ENCODE data around the gene DEGS2. TPM values are rescaled to one million over a fixed set of nuclear protein-coding genes. Genes with fewer than 3 reads are reported as not detected.

DEGS2 gene
- total RNA-seq, 1 experiment from 2014 or later, result not detected

DNA sequence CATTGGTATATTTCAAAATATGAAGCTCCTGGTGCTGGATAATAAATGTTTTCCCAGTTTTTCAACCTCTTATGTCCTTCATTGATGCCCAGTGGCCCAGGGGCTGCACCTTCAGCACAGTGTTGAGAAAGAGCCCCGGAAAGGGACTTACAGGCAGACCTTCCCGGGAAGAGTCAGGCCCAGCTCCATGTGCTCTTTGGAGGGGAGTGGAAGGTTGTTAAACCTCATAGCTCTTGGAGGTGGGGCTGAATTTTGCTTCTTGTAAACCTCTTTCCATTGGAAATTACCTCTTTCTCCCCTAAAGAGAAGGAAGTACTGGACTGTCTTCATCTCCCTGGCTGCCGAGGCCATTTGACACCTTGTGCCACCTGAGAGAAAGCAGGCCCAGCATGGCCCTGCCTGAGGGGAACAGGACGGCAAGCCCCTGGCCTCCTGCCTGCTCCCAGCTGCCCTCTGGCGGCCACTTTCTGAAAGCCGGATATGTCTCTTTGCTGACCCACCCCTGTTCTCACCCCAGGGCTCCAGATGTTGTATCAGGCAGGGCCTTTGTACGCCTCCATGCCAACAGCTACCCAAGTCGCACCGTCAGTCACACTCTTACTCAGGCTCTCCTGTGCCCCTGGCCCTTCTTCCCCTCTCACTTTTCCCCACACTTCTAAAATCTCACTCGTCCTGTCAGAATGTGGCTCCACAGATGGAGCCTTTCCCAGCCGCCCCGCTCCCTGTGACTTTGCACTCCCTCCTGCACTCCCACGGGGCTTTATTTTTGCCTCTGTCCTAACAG is 51.2 kb downstream of the DEGS2 start:
- no peaks in the 10 kb centered on the region for H3K9me3 ChIP-seq (replicated peaks)
- peak; percentile 73 to 84 for DNase-seq
- H3K4me1 ChIP-seq, result no peaks in the 10 kb centered on the region
- H3K36me3 ChIP-seq, result no peaks in the 10 kb centered on the region
- no peak overlapping the region for H3K4me3 ChIP-seq
- no peak overlapping the region for H3K27ac ChIP-seq
- H3K27me3 ChIP-seq, result no peaks in the 10 kb centered on the region

DNA sequence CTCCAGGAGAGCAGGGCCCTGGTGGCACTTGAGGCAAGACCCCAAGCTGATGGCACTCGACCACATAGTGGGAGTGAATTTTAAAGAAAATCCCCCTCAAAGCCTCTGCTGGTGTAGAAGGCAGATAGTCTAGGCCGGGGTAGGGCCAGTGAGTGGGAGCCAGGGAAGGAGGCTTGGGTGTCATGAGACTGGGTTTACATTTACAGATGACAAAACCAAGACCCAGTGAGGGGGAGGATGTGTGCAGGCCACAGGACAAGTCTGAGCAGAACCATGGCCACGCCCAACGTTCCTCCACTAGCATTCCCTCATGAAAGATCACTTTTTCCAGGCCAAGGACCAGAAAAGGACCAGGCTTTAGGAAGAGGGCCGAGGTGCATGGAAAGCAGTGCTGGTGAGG is 52.2 kb downstream of the DEGS2 start:
- Histone ChIP-seq H3K27ac (no peak overlapping the region), H3K27me3 (no peaks in the 10 kb centered on the region)
- DNase-seq, result no peak

DNA sequence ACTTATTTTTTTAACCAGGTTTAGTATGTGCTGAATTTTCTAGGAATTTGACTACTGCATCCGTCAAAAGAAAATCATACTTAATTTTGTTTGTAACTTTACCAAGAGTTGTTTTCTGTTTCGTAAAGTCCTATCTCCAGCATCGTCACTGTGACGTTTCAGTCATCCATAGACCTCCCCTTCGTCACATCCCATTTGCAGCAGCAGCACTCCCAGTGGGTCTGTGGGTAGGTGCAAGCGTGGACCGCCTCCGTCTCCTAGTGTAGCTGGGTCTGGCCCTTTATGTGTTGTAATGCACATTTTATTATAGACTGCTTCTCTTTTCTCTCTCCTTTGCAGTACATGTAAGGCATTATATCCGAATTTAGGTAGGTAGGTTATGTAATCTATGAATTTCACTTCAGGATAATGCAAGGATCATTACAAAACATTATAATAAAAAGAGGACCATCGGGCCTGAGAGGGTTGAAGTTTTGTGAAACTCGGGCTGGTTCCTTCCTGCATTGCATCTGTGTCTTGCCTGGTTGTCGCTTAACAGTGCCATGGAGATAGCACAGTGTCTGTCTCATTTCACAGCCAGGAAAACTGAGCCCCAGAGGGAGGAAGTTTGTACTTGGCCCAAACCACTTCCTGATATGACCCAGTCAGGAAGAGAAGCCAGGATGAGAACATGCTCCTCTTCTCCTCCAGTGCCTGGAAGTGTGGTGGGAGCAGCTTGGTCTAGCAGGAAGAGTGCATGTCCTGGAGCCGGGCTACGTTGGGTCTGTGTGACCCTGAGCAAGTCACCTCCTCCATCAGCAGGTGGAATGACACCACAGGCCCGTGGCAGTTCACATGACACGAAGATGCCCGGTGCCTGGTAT is 53.0 kb downstream of the DEGS2 start:
- DNase-seq, result no peak
- no peaks in the 10 kb centered on the region for H3K27me3 ChIP-seq
- no peaks in the 10 kb centered on the region for H3K36me3 ChIP-seq
- no peaks in the 10 kb centered on the region for H3K4me1 ChIP-seq
- H3K4me3 ChIP-seq, result no peak overlapping the region
- H3K27ac ChIP-seq, result no peak overlapping the region
- no peaks in the 10 kb centered on the region for H3K9me3 ChIP-seq (replicated peaks)

More for the DNA sequence above, 52.2 kb downstream of the DEGS2 start:
- H3K36me3 ChIP-seq, result no peaks in the 10 kb centered on the region
- H3K4me3 ChIP-seq, result no peak overlapping the region
- no peaks in the 10 kb centered on the region for H3K4me1 ChIP-seq
- H3K9me3 ChIP-seq (replicated peaks), result no peaks in the 10 kb centered on the region

DNA sequence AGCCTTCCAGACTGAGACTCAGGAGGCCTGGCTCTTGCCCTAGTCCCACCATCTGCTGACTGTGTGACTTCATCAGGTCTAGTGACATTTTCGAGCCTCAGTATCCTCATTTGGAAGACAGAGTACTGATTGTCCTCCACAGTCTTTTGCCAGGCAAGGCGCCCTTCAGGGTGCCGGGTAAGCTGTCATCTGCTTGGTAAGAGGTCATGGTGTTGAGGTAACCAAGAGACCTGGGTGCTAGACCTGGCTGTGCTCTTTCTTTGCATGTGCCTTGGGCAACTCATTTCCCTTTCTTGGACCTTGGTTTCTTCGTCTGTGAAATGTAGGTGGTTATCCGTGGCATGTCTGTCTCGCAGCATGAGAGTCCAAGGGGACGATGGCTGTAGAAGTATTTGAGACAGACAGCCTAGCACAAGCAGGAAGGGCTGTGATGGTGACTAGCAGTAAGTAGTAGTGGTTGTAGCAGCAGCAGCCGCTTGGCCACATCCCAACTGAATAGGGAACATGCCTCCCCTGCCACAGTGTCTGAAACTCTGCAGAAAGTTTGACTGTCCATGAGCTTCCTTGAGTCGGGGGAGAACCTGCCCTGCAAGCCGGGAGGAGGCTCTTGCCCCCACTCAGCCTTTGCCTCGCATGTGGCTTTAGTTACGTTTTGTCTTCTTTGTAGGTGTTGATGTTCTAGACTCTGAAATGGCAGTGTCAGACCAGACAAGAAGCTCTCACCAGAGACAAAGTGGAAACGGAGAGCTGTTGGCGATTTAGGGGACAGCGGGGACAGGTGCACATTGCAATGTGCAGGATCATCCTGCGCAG is 53.9 kb downstream of the DEGS2 start:
- Histone ChIP-seq H3K4me3 (no peak overlapping the region), H3K27ac (no peak overlapping the region), H3K36me3 (no peaks in the 10 kb centered on the region), H3K4me1 (no peaks in the 10 kb centered on the region), H3K9me3 (replicated peaks) (no peaks in the 10 kb centered on the region), H3K27me3 (no peaks in the 10 kb centered on the region)
- no peak for DNase-seq

DNA sequence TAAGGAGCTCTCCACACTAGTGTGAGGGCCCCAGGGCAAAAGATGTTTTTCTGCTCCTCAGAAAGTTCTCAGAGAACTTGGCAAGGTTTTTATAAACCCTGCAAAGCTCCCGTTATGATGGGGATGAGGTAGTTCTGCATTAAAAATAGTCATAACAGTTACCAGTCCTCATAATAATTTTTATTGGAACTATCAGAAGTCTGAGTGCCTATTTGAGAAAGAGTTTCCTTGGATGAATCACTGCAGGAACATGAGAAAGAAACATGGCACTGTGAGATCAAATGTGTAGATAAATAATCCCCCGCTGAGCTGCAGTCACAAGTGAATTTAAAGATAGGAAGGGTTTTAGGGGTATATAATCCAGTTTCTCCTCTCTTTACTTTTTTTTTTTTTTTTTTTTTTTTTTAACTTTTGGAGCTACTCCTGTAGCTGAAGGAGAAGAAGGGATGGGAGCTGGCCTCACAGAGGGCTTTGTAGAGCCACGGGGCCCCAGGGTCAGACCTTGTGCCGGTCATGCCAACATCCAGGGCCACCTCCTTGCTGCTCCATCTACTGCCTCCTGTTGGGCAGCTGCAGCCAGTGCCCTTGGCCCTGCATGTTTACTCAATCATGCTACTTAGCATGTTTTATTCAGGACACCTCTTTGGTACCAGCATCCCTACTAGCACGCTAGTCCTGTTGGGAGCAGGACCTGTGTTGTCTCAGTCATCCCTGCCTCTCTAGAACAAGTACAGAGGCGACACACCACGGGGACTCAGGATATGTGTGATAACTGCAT is 54.7 kb downstream of the DEGS2 start:
- Histone ChIP-seq H3K27me3 (no peaks in the 10 kb centered on the region), H3K4me1 (no peaks in the 10 kb centered on the region), H3K9me3 (replicated peaks) (no peaks in the 10 kb centered on the region), H3K27ac (no peak overlapping the region), H3K36me3 (no peaks in the 10 kb centered on the region), H3K4me3 (no peak overlapping the region)
- DNase-seq, result no peak

DNA sequence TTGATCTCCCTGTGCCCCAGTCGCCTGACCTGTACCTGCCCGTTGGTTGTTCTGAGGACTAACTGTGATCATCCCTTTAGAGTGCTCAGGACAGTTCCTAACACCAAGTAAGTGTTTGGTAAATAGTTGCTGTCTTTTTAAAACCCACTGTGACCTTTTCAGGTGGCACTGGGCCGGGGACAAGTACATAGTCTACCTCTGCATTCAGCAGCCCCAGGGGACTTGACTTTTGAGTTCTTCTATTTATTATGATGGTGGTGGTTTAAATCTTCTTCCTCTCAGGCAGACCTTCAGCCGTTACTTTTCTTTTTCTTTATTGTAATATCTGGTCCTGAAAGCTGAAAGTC is 55.5 kb downstream of the DEGS2 start:
- Histone ChIP-seq H3K36me3 (peaks cover 2% of the 10 kb centered on the region; the same call in 1 of the 2 replicates), H3K27me3 (no peaks in the 10 kb centered on the region), H3K4me3 (no peak overlapping the region), H3K9me3 (replicated peaks) (no peaks in the 10 kb centered on the region), H3K4me1 (no peaks in the 10 kb centered on the region), H3K27ac (no peak overlapping the region)
- no peak for DNase-seq

DNA sequence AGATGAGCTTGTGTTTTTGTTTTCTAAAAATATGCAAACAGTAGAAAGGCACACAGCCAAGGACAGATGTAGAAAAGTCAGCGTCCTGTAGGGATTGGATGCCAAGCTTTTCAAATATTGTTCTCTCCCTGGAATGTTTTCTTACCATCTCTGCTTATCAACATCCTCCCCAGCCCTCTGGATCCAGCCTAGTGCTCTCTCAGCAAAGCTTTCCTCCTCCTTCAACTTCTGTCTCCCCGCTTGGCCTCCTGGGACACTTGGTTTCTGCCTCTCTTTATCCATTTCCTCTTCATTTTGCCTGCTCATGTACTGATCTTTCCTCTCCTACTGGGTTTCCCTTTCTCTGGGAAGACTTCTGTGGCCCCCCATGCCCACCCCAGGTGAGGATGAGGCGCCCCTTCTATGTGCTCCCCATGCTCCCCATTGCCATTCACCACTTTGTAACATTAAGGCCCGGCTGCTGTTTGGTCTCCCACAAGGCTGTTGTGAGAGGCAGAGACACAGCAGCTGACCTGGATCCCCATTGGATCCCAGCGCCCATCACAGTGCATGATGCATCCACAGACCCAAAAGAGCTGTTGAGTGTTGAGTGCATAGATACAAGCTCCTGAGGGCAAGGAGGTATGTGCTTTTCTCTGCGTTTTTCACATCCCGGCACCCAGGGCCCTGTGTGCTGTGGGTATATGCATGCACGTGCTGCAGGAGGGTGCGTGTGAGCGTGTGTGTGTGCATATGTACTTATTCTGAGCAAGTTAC is 56.0 kb downstream of the DEGS2 start:
- Histone ChIP-seq H3K36me3 (peaks cover 5% of the 10 kb centered on the region; the same call in 1 of the 2 replicates), H3K27me3 (no peaks in the 10 kb centered on the region), H3K9me3 (replicated peaks) (no peaks in the 10 kb centered on the region), H3K4me1 (no peaks in the 10 kb centered on the region), H3K27ac (no peak overlapping the region), H3K4me3 (no peak overlapping the region)
- DNase-seq, result no peak

DNA sequence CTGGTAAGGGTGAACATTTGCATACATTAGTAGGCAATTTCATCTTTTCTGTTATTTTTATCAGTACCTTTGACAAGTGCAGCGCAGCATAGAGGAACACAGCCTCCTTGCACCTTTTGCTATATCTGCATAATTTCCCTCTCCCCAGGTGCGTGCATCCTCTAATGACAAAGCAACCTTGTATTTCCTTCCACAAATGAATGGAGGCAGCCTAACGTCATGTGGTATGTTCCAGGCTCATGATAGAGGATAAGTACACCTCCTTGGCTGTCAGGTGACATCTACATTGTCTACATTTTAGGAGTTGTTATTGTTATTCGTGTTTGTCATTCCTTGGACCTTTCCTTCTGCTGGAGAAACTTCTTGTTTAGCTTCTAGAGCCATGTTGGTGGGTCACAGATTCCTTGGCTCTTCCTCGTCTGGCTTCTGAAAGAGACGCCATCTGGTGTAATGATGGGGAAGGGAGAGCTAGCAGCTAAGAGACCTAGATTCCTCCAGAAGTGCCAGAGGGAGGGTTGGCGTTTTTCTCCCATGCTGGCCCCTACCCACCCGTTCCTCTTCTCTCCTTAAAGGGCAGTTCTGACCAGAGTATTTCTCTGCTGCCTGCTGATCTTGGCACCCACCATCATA is 57.2 kb downstream of the DEGS2 start:
- no peak for DNase-seq
- Histone ChIP-seq H3K27ac (no peak overlapping the region), H3K4me3 (no peak overlapping the region), H3K9me3 (replicated peaks) (no peaks in the 10 kb centered on the region), H3K36me3 (peaks cover 5% of the 10 kb centered on the region), H3K27me3 (no peaks in the 10 kb centered on the region), H3K4me1 (no peaks in the 10 kb centered on the region)

DNA sequence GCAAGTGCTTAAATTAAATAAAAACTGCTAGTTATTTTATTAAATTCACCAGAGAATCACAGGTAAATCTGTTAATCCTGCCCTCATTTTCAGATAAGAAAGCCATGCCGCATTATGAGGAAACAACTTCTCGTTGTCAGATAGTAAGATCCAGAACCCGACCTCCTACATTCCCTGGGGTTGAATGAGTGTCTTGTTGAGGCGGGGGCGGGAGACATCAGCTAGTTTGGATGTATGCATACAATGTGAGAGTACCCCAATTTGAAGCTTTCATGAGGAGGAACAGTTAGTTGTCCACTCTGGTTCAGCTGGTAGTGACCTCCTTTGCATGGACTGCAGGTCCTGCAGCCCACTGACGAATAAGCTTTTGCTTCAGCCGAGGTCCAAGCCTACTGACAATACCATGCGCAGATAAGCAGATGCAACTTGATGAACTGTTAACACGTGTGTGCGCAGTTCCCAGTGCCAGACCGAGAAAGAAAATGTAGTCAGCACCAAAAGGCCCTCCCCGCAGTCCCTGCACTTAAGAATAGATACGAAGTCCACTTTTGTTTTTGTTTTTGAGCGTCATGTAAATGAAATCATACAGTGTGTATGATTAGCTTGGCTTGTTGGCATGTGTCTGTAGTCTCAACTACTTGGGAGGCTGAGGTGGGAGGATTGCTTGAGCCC is 59.3 kb downstream of the DEGS2 start:
- DNase-seq, result no peak
- Histone ChIP-seq H3K27ac (no peak overlapping the region), H3K4me3 (no peak overlapping the region), H3K36me3 (peaks cover 5% of the 10 kb centered on the region), H3K27me3 (no peaks in the 10 kb centered on the region), H3K4me1 (no peaks in the 10 kb centered on the region), H3K9me3 (replicated peaks) (no peaks in the 10 kb centered on the region)

DNA sequence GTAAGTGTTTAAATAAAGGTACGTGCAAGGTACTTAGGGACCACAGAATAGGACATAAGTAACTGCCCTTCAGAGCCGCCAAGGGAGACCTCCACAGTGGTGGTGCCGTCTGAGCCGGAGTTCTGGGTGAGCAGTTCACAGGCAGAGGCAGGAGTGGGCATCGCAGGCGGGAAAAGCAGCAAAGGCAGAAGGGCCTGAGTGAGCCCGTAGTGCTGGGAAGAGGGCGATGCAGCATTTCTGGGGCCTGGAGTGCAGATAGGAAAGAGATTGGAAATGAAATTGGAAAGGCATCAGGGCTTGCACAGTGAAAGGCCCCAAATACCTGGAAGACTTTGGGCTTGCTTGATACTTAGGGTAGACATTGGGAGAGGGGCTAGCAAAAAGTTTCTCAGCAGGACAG is 61.3 kb downstream of the DEGS2 start:
- Histone ChIP-seq H3K4me1 (no peaks in the 10 kb centered on the region), H3K4me3 (no peak overlapping the region), H3K36me3 (peaks cover 8% of the 10 kb centered on the region), H3K27ac (no peak overlapping the region), H3K27me3 (no peaks in the 10 kb centered on the region), H3K9me3 (replicated peaks) (no peaks in the 10 kb centered on the region)
- no peak for DNase-seq

DNA sequence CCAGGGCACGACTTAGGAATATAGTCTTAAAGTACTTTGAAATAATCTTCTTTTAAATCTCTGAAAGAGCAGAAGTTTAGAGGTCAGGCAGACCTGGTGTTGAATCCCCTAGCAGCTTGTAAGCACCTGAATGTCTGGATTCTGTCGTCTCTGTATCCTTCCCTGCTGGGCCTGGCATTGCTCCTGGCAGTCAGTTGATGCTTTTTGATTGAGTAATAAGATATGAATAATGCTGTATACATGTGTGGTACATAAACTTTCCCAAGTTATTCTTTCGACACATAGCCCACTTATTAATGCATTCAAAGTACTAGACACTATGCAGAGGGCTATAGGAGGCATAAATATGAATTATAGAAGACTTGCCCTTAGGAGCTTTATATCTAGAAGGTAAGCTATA is 62.8 kb downstream of the DEGS2 start:
- Histone ChIP-seq H3K4me3 (no peak overlapping the region), H3K27me3 (no peaks in the 10 kb centered on the region), H3K36me3 (peaks cover 8% of the 10 kb centered on the region), H3K4me1 (no peaks in the 10 kb centered on the region), H3K27ac (no peak overlapping the region), H3K9me3 (replicated peaks) (no peaks in the 10 kb centered on the region)
- no peak for DNase-seq

Measured in SJCRH30 (cell line).